ENCODE data around the gene IQSEC2.

Gene IQSEC2

GRCh38 chrX:53279296-53280237, 1.8 kb downstream of the IQSEC2 start:
- DNase-seq (ENCODE audit: low read depth, low spot score), result no peak
- H3K4me1 ChIP-seq (ENCODE audit: insufficient read depth, insufficient read length), result peaks cover 5% of the 10 kb centered on the region
- no peak overlapping the region for H3K4me3 ChIP-seq (ENCODE audit: insufficient read length, low read depth)
- TF ChIP-seq ZNF274 (IDR thresholded peaks at IDR 0.05; ENCODE audit: low read depth, low read length), result no peak
- no peak for TF ChIP-seq SUZ12 (IDR thresholded peaks at IDR 0.05; ENCODE audit: extremely low read depth, insufficient read depth, insufficient read length)
- TF ChIP-seq YY1 (IDR thresholded peaks at IDR 0.05; ENCODE audit: insufficient read depth, insufficient read length), result no peak
- no peaks in the 10 kb centered on the region for H3K9me3 ChIP-seq (ENCODE audit: insufficient read depth, low read length)
- H3K9ac ChIP-seq (ENCODE audit: insufficient read length, low read depth), result peak overlapping the region; percentile 67
- no peaks in the 10 kb centered on the region for H3K36me3 ChIP-seq (ENCODE audit: insufficient read depth, insufficient read length, low read length)
- H3K27me3 ChIP-seq (ENCODE audit: insufficient read depth, insufficient read length), result no peaks in the 10 kb centered on the region

GRCh38 chrX:53272808-53273337, 8.5 kb downstream of the IQSEC2 start:
- H3K4me3 ChIP-seq (ENCODE audit: insufficient read length, low read depth), result no peak overlapping the region
- no peaks in the 10 kb centered on the region for H3K9me3 ChIP-seq (ENCODE audit: insufficient read depth, low read length)
- no peak overlapping the region for H3K9ac ChIP-seq (ENCODE audit: insufficient read length, low read depth)
- H3K4me1 ChIP-seq (ENCODE audit: insufficient read depth, insufficient read length), result no peaks in the 10 kb centered on the region
- TF ChIP-seq YY1 (IDR thresholded peaks at IDR 0.05; ENCODE audit: insufficient read depth, insufficient read length) (no peak), SUZ12 (IDR thresholded peaks at IDR 0.05; ENCODE audit: extremely low read depth, insufficient read depth, insufficient read length) (no peak), ZNF274 (IDR thresholded peaks at IDR 0.05; ENCODE audit: low read depth, low read length) (no peak)
- DNase-seq (ENCODE audit: low read depth, low spot score), result no peak
- no peaks in the 10 kb centered on the region for H3K36me3 ChIP-seq (ENCODE audit: insufficient read depth, insufficient read length, low read length)
- H3K27me3 ChIP-seq (ENCODE audit: insufficient read depth, insufficient read length), result no peaks in the 10 kb centered on the region

GRCh38 chrX:53269536-53270107, 11.8 kb downstream of the IQSEC2 start:
- H3K4me1 ChIP-seq (ENCODE audit: insufficient read depth, insufficient read length), result peaks cover 3% of the 10 kb centered on the region
- no peaks in the 10 kb centered on the region for H3K27me3 ChIP-seq (ENCODE audit: insufficient read depth, insufficient read length)
- no peak overlapping the region for H3K4me3 ChIP-seq (ENCODE audit: insufficient read length, low read depth)
- no peak for DNase-seq (ENCODE audit: low read depth, low spot score)
- TF ChIP-seq YY1 (IDR thresholded peaks at IDR 0.05; ENCODE audit: insufficient read depth, insufficient read length) (no peak), ZNF274 (IDR thresholded peaks at IDR 0.05; ENCODE audit: low read depth, low read length) (no peak), SUZ12 (IDR thresholded peaks at IDR 0.05; ENCODE audit: extremely low read depth, insufficient read depth, insufficient read length) (no peak)
- H3K36me3 ChIP-seq (ENCODE audit: insufficient read depth, insufficient read length, low read length), result no peaks in the 10 kb centered on the region
- H3K9me3 ChIP-seq (ENCODE audit: insufficient read depth, low read length), result no peaks in the 10 kb centered on the region
- no peak overlapping the region for H3K9ac ChIP-seq (ENCODE audit: insufficient read length, low read depth)

- H3K9ac ChIP-seq (ENCODE audit: insufficient read length, low read depth), result no peak overlapping the region
- H3K36me3 ChIP-seq (ENCODE audit: insufficient read depth, insufficient read length, low read length), result no peaks in the 10 kb centered on the region
- no peak for DNase-seq (ENCODE audit: low read depth, low spot score)
- peaks cover 3% of the 10 kb centered on the region for H3K4me1 ChIP-seq (ENCODE audit: insufficient read depth, insufficient read length)
- H3K27me3 ChIP-seq (ENCODE audit: insufficient read depth, insufficient read length), result no peaks in the 10 kb centered on the region
- H3K4me3 ChIP-seq (ENCODE audit: insufficient read length, low read depth), result no peak overlapping the region
- no peak for TF ChIP-seq SUZ12 (IDR thresholded peaks at IDR 0.05; ENCODE audit: extremely low read depth, insufficient read depth, insufficient read length)
- H3K9me3 ChIP-seq (ENCODE audit: insufficient read depth, low read length), result no peaks in the 10 kb centered on the region
These were observed 13.2 kb downstream of the IQSEC2 start for GRCh38 chrX:53268173-53268572.

- Histone ChIP-seq H3K4me1 (ENCODE audit: insufficient read depth, insufficient read length) (peaks cover 3% of the 10 kb centered on the region), H3K36me3 (ENCODE audit: insufficient read depth, insufficient read length, low read length) (no peaks in the 10 kb centered on the region), H3K27me3 (ENCODE audit: insufficient read depth, insufficient read length) (no peaks in the 10 kb centered on the region), H3K4me3 (ENCODE audit: insufficient read length, low read depth) (no peak overlapping the region), H3K9ac (ENCODE audit: insufficient read length, low read depth) (no peak overlapping the region), H3K9me3 (ENCODE audit: insufficient read depth, low read length) (no peaks in the 10 kb centered on the region)
- no peak for DNase-seq (ENCODE audit: low read depth, low spot score)
- TF ChIP-seq ZNF274 (IDR thresholded peaks at IDR 0.05; ENCODE audit: low read depth, low read length), result no peak
- TF ChIP-seq YY1 (IDR thresholded peaks at IDR 0.05; ENCODE audit: insufficient read depth, insufficient read length), result no peak
- TF ChIP-seq SUZ12 (IDR thresholded peaks at IDR 0.05; ENCODE audit: extremely low read depth, insufficient read depth, insufficient read length), result no peak
These were observed 14.5 kb downstream of the IQSEC2 start for GRCh38 chrX:53266914-53267313.

GRCh38 chrX:53265771-53266574, 15.4 kb downstream of the IQSEC2 start:
- H3K9me3 ChIP-seq (ENCODE audit: insufficient read depth, low read length), result no peaks in the 10 kb centered on the region
- TF ChIP-seq ZNF274 (IDR thresholded peaks at IDR 0.05; ENCODE audit: low read depth, low read length) (no peak), SUZ12 (IDR thresholded peaks at IDR 0.05; ENCODE audit: extremely low read depth, insufficient read depth, insufficient read length) (no peak), YY1 (IDR thresholded peaks at IDR 0.05; ENCODE audit: insufficient read depth, insufficient read length) (no peak)
- no peak for DNase-seq (ENCODE audit: low read depth, low spot score)
- H3K4me3 ChIP-seq (ENCODE audit: insufficient read length, low read depth), result no peak overlapping the region
- H3K9ac ChIP-seq (ENCODE audit: insufficient read length, low read depth), result no peak overlapping the region
- H3K4me1 ChIP-seq (ENCODE audit: insufficient read depth, insufficient read length), result peaks cover 3% of the 10 kb centered on the region
- H3K27me3 ChIP-seq (ENCODE audit: insufficient read depth, insufficient read length), result no peaks in the 10 kb centered on the region
- H3K36me3 ChIP-seq (ENCODE audit: insufficient read depth, insufficient read length, low read length), result no peaks in the 10 kb centered on the region
